ENCODE measurements around the gene POLN. TPM values are rescaled to one million over a fixed set of nuclear protein-coding genes. Genes with fewer than 3 reads are reported as not detected.

Gene POLN
- total RNA-seq, 2 donors from 2014 or later = 2.8 to 2.9 TPM

GRCh38 chr4:2075987-2076907 lies 165.7 kb downstream of the POLN start:
- H3K36me3 Mint-ChIP-seq (ENCODE audit: low read depth) = no peaks in the 10 kb centered on the region
- H3K9ac ChIP-seq (ENCODE audit: extremely low read depth, low read length, poor library complexity, severe bottlenecking) = no peak overlapping the region
- TF ChIP-seq CTCF (conservative IDR thresholded peaks at IDR 0.05) = no peak
- DNase-seq = peak; percentile 35
- H3K4me1 Mint-ChIP-seq = no peaks in the 10 kb centered on the region
- H3K27me3 Mint-ChIP-seq (ENCODE audit: insufficient read depth) = no peaks in the 10 kb centered on the region
- no peak overlapping the region for H3K4me3 ChIP-seq (ENCODE audit: low read length)
- no peak overlapping the region for H3K27ac ChIP-seq (ENCODE audit: low read depth, low read length)
- 94 to 95% methylated on average over 25 to 31 of the region's 31 CpGs for WGBS, 2 experiments (ENCODE audit: insufficient coverage in 1 of 2, insufficient read length in 1 of 2)
- H3K36me3 ChIP-seq (ENCODE audit: control insufficient read depth, insufficient read depth, low read length) = no peaks in the 10 kb centered on the region
- H3K27me3 ChIP-seq (ENCODE audit: control insufficient read depth, insufficient read depth, low read length, poor library complexity, severe bottlenecking) = no peaks in the 10 kb centered on the region
- no peak overlapping the region for H3K4me3 Mint-ChIP-seq
- H3K4me1 ChIP-seq (ENCODE audit: control insufficient read depth, insufficient read depth, low read length) = peaks cover 3% of the 10 kb centered on the region
- no peak overlapping the region for H3K27ac Mint-ChIP-seq
- no peaks in the 10 kb centered on the region for H3K9me3 ChIP-seq (ENCODE audit: control insufficient read depth, low read length)
- H3K9me3 Mint-ChIP-seq = no peaks in the 10 kb centered on the region

GRCh38 chr4:2075171-2075986 lies 166.5 kb downstream of the POLN start:
- Histone ChIP-seq H3K4me1 (ENCODE audit: control insufficient read depth, insufficient read depth, low read length) (peaks cover 3% of the 10 kb centered on the region), H3K9ac (ENCODE audit: extremely low read depth, low read length, poor library complexity, severe bottlenecking) (no peak overlapping the region), H3K27ac (ENCODE audit: low read depth, low read length) (no peak overlapping the region), H3K4me3 (ENCODE audit: low read length) (no peak overlapping the region), H3K36me3 (ENCODE audit: control insufficient read depth, insufficient read depth, low read length) (no peaks in the 10 kb centered on the region), H3K27me3 (ENCODE audit: control insufficient read depth, insufficient read depth, low read length, poor library complexity, severe bottlenecking) (no peaks in the 10 kb centered on the region), H3K9me3 (ENCODE audit: control insufficient read depth, low read length) (no peaks in the 10 kb centered on the region)
- no peaks in the 10 kb centered on the region for H3K36me3 Mint-ChIP-seq (ENCODE audit: low read depth)
- TF ChIP-seq CTCF (conservative IDR thresholded peaks at IDR 0.05) = no peak
- H3K27me3 Mint-ChIP-seq (ENCODE audit: insufficient read depth) = no peaks in the 10 kb centered on the region
- H3K27ac Mint-ChIP-seq = no peak overlapping the region
- H3K4me3 Mint-ChIP-seq = no peak overlapping the region
- no peaks in the 10 kb centered on the region for H3K4me1 Mint-ChIP-seq
- no peaks in the 10 kb centered on the region for H3K9me3 Mint-ChIP-seq
- WGBS, 2 experiments (ENCODE audit: insufficient coverage in 1 of 2, insufficient read length in 1 of 2) = 91 to 100% methylated on average over 5 to 12 of the region's 12 CpGs
- peak; percentile 20 for DNase-seq

- peak; percentile 33 for DNase-seq
- Histone ChIP-seq H3K9ac (ENCODE audit: extremely low read depth, low read length, poor library complexity, severe bottlenecking) (no peak overlapping the region), H3K4me1 (ENCODE audit: control insufficient read depth, insufficient read depth, low read length) (peaks cover 3% of the 10 kb centered on the region), H3K27me3 (ENCODE audit: control insufficient read depth, insufficient read depth, low read length, poor library complexity, severe bottlenecking) (no peaks in the 10 kb centered on the region), H3K9me3 (ENCODE audit: control insufficient read depth, low read length) (no peaks in the 10 kb centered on the region), H3K36me3 (ENCODE audit: control insufficient read depth, insufficient read depth, low read length) (no peaks in the 10 kb centered on the region), H3K4me3 (ENCODE audit: low read length) (no peak overlapping the region), H3K27ac (ENCODE audit: low read depth, low read length) (no peak overlapping the region)
- WGBS, 2 experiments (ENCODE audit: insufficient coverage in 1 of 2, insufficient read length in 1 of 2) = 92 to 100% methylated on average over 2 to 11 of the region's 11 CpGs
- no peak overlapping the region for H3K4me3 Mint-ChIP-seq
- no peak overlapping the region for H3K27ac Mint-ChIP-seq
- no peak for TF ChIP-seq CTCF (conservative IDR thresholded peaks at IDR 0.05)
- H3K9me3 Mint-ChIP-seq = no peaks in the 10 kb centered on the region
- H3K36me3 Mint-ChIP-seq (ENCODE audit: low read depth) = no peaks in the 10 kb centered on the region
- no peaks in the 10 kb centered on the region for H3K27me3 Mint-ChIP-seq (ENCODE audit: insufficient read depth)
- no peaks in the 10 kb centered on the region for H3K4me1 Mint-ChIP-seq
These were observed 167.3 kb downstream of the POLN start for GRCh38 chr4:2074588-2074987.

Measured in endodermal cell (in vitro differentiated cells).